NCI-H1048 (cell line): Measurements from ENCODE around the gene HAUS5.

Experiments used
- DNase-seq: peaks from one replicate; lab custom pipeline; 2025; lab: John Stamatoyannopoulos, UW

Gene HAUS5

GRCh38 chr19:35607661-35608060 lies 4.9 kb upstream of the HAUS5 start:
- no peak for DNase-seq

GRCh38 chr19:35608251-35608650 lies 4.3 kb upstream of the HAUS5 start:
- no peak for DNase-seq

GRCh38 chr19:35609851-35610353 lies 2.6 kb upstream of the HAUS5 start:
- DNase-seq, result no peak

GRCh38 chr19:35612224-35612558 lies 344 bp upstream of the HAUS5 start:
- DNase-seq, result no peak

- no peak for DNase-seq
These were observed 1.0 kb downstream of the HAUS5 start for GRCh38 chr19:35613574-35613973.

GRCh38 chr19:35615036-35615435 lies 2.5 kb downstream of the HAUS5 start:
- DNase-seq, result no peak

DNA sequence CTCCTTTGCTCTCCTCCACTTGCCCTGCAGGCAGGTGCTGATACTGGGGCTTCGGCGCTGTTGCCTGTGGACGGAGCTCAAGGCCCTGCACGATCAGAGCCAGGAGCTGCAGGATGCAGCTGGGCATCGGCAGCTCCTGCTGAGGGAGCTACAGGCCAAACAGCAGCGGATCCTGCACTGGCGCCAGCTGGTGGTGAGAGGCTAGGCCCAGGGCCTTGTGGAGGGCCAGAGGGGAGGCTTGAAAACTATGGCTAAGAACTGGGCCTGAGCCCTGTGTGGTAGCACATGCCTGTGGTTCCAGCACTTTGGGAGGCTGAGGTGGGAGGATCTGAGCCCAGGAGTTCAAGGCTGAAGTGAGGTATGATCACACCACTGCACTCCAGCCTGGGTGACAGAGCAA lies 6.3 kb downstream of the HAUS5 start:
- no peak for DNase-seq

- no peak for DNase-seq
These were observed 6.9 kb downstream of the HAUS5 start for GRCh38 chr19:35619290-35619923.

DNA sequence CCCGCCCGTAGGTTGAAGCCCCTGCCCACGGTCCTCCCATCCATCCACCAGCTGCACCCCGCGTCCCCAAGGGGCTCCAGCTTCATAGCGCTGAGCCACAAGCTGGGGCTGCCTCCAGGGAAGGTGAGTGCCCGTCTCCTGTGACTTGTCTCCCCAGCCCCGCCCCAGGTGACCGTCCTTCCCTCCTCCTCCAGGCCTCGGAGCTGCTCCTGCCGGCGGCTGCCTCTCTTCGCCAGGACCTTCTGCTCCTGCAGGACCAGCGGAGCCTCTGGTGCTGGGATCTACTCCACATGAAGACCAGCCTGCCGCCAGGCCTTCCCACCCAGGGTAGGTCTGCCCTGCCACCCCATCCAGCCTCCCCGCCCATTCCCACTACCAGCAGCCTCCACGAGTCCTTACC lies 7.5 kb downstream of the HAUS5 start:
- DNase-seq, result no peak

GRCh38 chr19:35621708-35622107 lies 9.2 kb downstream of the HAUS5 start:
- no peak for DNase-seq

DNA sequence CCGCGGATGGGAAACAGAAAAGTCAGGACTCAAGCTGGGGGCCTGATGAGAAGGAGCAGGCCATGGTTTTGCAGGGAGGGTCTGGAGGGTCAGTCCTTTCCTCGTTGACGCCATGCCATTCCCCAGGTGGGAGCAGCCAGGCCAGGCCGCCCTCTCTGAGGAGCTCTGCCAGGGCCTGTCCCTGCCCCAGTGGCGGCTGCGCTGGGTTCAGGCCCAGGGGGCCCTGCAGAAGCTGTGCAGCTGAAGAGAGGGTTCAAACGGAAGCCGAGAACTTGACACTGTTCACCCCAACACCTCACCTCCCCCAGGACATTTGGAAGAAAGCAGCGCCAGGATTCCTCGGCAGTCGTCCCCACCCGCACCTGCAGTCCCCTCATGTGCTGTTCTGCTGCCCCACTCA lies 10.2 kb downstream of the HAUS5 start:
- DNase-seq, result no peak

GRCh38 chr19:35623327-35624010 lies 10.9 kb downstream of the HAUS5 start:
- DNase-seq, result no peak

GRCh38 chr19:35628264-35628564 lies 15.7 kb downstream of the HAUS5 start:
- DNase-seq, result no peak

DNA sequence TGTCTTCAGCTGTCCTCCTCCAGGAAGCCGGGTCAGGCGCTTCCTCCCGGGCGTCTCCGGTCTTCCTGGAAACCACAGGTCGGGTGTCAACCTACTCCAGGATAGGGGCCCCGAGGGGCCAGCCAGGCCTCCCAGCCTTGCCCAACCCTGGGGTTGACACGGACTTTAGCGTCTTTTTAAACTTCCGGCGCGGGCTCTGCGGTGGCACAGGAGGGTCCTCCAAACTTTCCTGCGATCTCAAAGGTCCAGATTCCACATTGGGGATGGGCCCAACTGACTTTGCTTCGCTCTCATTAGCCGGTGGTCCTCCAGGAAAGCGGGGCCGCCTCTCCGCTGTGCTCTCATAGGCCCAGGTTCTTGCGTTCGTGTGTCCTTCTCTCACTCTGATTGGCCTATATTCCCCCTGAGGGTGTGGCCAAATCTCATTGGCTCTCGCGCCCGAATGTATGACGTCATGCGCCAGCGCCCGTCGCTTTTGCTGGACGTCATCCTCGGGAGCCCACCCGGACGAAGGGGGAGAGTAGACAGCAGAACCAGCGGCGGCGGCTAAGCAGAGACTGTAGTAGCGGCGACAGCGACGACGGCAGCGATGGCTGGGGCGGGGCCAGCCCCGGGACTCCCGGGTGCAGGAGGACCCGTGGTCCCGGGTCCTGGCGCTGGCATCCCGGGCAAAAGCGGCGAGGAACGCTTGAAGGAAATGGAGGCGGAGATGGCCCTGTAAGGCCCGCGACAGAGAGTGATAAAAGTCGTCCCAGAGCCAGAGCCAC lies 16.2 kb downstream of the HAUS5 start, which contains the start of gene RBM42:
Gene RBM42, plus strand, starts transcription at position 472 of the 767 bp plus-strand sequence. Its CDS starts 118 bp downstream, at position 590.
- peak; percentile 98 for DNase-seq

DNA sequence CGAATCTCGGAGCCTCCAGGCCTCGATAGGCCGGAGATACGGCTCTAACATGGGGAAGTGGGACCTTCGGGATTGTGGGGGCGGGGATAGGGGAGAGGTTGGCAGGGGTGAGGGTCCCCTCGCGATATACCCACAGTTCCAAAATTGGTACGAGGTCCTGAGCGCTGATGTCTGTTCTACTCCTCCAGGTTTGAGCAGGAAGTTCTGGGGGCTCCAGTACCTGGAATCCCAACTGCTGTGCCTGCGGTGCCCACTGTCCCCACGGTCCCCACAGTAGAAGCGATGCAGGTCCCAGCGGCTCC lies 16.7 kb downstream of the HAUS5 start:
- no peak for DNase-seq

DNA sequence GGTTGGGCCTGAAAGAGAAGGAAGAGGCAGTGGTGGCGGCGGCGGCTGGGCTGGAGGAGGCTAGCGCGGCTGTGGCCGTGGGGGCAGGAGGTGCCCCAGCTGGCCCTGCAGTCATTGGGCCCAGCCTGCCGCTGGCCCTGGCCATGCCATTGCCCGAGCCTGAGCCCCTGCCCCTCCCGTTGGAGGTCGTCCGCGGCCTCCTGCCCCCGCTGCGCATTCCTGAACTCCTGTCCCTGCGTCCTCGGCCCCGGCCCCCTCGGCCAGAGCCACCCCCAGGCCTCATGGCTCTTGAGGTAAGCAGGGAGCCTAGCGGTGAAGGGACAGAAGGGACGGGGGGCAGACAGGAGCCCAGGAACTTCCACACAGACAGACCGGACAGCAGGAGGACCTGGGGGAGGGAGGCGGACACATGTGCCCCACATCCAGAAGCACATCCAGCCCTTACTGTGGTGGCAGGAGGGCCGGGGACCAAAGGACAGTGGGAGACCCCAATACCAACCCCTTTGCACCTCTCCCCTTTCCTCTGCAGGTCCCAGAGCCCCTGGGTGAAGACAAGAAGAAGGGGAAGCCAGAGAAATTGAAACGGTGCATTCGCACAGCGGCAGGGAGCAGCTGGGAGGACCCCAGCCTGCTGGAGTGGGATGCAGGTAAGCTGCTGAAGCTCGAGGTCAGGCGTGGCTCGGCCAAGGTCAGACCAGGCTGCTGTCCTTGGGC lies 21.3 kb downstream of the HAUS5 start:
- DNase-seq, result no peak

DNA sequence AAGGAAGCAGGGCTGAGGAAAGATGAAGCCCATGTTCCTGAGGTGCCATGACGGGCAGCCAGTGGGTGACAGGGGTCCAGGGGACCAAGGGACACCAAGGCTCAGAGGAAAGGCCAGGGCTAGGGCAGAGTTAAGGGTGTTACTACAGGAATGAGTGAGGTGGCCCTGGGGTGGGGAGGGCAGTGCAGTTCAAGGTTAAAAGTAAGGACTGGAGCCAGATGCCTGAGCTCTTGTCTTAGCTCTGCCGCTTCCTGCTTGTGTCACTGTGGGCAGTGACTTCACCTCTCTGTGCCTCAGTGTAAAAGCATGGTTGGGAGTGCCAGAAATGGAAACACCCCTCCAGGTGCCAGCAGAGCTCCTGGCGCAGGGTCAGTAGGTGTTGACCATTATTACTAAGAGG lies 24.1 kb downstream of the HAUS5 start:
- DNase-seq, result no peak

DNA sequence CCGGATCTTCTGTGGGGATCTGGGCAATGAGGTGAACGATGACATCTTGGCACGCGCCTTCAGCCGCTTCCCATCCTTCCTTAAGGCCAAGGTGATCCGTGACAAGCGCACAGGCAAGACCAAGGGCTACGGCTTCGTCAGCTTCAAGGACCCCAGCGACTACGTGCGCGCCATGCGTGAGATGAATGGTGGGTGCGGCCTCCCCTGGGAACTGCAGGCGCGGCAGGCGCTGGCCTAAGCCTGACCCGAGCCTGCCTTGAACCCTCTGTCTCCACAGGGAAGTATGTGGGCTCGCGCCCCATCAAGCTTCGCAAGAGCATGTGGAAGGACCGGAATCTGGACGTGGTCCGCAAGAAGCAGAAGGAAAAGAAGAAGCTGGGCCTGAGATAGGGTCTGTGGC lies 24.6 kb downstream of the HAUS5 start:
- no peak for DNase-seq

DNA sequence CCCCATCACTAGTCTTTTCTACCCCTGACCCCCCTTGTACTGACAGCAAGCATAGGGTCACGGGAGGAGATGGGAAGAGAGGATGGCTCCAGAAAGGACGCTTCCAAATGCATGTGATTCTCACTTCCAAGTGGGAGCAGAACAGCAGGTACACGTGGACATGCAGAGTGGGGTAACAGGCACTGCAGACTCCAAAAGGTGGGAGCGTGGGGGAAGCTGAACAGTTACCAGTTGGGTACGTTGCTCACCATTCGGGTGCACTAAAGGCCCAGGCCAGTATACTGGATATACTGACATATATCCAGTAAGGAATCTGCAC lies 26.7 kb downstream of the HAUS5 start:
- DNase-seq, result no peak

GRCh38 chr19:35639863-35640262 lies 27.3 kb downstream of the HAUS5 start:
- no peak for DNase-seq

DNA sequence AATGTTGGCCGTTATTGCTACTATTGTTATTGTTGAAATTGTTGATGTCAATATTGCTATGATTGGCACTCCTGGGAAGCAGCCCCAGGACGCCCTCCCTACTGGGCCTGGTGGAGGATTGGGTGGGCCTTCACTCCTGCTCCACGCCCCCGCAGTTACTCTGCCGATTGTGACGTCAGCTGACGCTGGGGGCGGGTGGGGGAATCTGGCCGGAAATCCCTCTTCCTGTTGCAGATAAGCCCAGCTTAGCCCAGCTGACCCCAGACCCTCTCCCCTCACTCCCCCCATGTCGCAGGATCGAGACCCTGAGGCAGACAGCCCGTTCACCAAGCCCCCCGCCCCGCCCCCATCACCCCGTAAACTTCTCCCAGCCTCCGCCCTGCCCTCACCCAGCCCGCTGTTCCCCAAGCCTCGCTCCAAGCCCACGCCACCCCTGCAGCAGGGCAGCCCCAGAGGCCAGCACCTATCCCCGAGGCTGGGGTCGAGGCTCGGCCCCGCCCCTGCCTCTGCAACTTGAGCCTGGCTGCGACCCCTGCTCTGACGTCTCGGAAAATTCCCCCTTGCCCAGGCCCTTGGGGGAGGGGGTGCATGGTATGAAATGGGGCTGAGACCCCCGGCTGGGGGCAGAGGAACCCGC lies 29.1 kb downstream of the HAUS5 start, which contains the start of gene ETV2:
Gene ETV2, plus strand, starts transcription at position 231 of the 637 bp plus-strand sequence. CDS start 716 bp downstream, outside the sequence.
- DNase-seq, result no peak

DNA sequence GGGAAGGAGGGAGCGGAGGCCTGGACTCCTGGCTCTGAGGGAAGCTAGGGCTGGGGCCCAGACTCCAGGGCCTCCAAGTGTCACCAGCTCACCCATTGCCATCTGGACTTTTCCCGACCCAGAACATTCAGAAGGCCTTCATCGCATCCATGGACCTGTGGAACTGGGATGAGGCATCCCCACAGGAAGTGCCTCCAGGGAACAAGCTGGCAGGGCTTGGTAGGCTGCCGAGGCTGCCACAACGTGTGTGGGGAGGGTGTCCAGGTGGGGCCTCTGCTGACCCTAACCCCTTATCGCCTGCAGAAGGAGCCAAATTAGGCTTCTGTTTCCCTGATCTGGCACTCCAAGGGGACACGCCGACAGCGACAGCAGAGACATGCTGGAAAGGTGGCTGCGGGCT lies 29.8 kb downstream of the HAUS5 start:
- DNase-seq, result no peak
